ENCODE data around the gene RCAN2.

RCAN2 gene

GRCh38 chr6:46234156-46234556 lies 257.1 kb downstream of the RCAN2 start:
- TF ChIP-seq CREB5 (CRISPR knock-in tag; IDR thresholded peaks at IDR 0.05; ENCODE audit: low read depth) = no peak
- TF ChIP-seq ZFP30 (CRISPR knock-in tag; IDR thresholded peaks at IDR 0.05) = no peak
- TF ChIP-seq PATZ1 (CRISPR knock-in tag; IDR thresholded peaks at IDR 0.05; ENCODE audit: borderline replicate concordance) = no peak
- no peak for TF ChIP-seq ZNF8 (CRISPR knock-in tag; IDR thresholded peaks at IDR 0.05)
- no peak for TF ChIP-seq CSDC2 (CRISPR knock-in tag; IDR thresholded peaks at IDR 0.05)
- no peak for TF ChIP-seq SNAI2 (CRISPR knock-in tag; IDR thresholded peaks at IDR 0.05)
- TF ChIP-seq ZFP3 (CRISPR knock-in tag; IDR thresholded peaks at IDR 0.05) = no peak
- no peak for TF ChIP-seq TOX (CRISPR knock-in tag; IDR thresholded peaks at IDR 0.05; ENCODE audit: borderline replicate concordance)
- no peak for TF ChIP-seq ARNTL (CRISPR knock-in tag; IDR thresholded peaks at IDR 0.05; ENCODE audit: borderline replicate concordance, low read depth)
- no peak for TF ChIP-seq ESRRG (CRISPR knock-in tag; IDR thresholded peaks at IDR 0.05)
- TF ChIP-seq ISL1 (CRISPR knock-in tag; IDR thresholded peaks at IDR 0.05) = no peak
- no peak for TF ChIP-seq TCF4 (CRISPR knock-in tag; IDR thresholded peaks at IDR 0.05; ENCODE audit: borderline replicate concordance)
- TF ChIP-seq CSRNP3 (CRISPR knock-in tag; IDR thresholded peaks at IDR 0.05) = no peak
- TF ChIP-seq TSHZ2 (CRISPR knock-in tag; IDR thresholded peaks at IDR 0.05) = no peak
- ATAC-seq = no peak

- ATAC-seq = no peak
- TF ChIP-seq GLIS3 (CRISPR knock-in tag; IDR thresholded peaks at IDR 0.05) (no peak), TOX (CRISPR knock-in tag; IDR thresholded peaks at IDR 0.05; ENCODE audit: borderline replicate concordance) (no peak), CREB5 (CRISPR knock-in tag; IDR thresholded peaks at IDR 0.05; ENCODE audit: low read depth) (no peak), SNAI2 (CRISPR knock-in tag; IDR thresholded peaks at IDR 0.05) (no peak), ZFP3 (CRISPR knock-in tag; IDR thresholded peaks at IDR 0.05) (no peak), TCF4 (CRISPR knock-in tag; IDR thresholded peaks at IDR 0.05; ENCODE audit: borderline replicate concordance) (no peak), BACH2 (CRISPR knock-in tag; IDR thresholded peaks at IDR 0.05; ENCODE audit: borderline replicate concordance) (no peak), ZFP30 (CRISPR knock-in tag; IDR thresholded peaks at IDR 0.05) (no peak), RARB (CRISPR knock-in tag; IDR thresholded peaks at IDR 0.05) (no peak), ZNF70 (CRISPR knock-in tag; IDR thresholded peaks at IDR 0.05) (no peak), ARNTL (CRISPR knock-in tag; IDR thresholded peaks at IDR 0.05; ENCODE audit: borderline replicate concordance, low read depth) (no peak), ESRRG (CRISPR knock-in tag; IDR thresholded peaks at IDR 0.05) (no peak), TSHZ2 (CRISPR knock-in tag; IDR thresholded peaks at IDR 0.05) (no peak), PPARA (CRISPR knock-in tag; IDR thresholded peaks at IDR 0.05; ENCODE audit: borderline replicate concordance) (no peak), ZNF565 (CRISPR knock-in tag; conservative IDR thresholded peaks at IDR 0.05; ENCODE audit: low read depth) (no peak)
These were observed 258.1 kb downstream of the RCAN2 start for GRCh38 chr6:46233129-46233528.

Measured in SK-N-SH treated with all-trans-retinoic acid at 6 μM for 48 hours (cell line).